IMR-90 (cell line): ENCODE measurements around the gene FAT1.

Experiments used
- CEBPB ChIP-seq: IDR thresholded peaks from 2 replicates; pipeline ENCODE4 v1.6.1; 2012; ENCODE audit warnings: low read depth, low read length, improper control_type of control experiment
- CHD1 ChIP-seq: IDR thresholded peaks from 2 replicates; pipeline ENCODE4 v1.6.1; 2012; ENCODE audit warnings: low read depth, low read length, improper control_type of control experiment
- CTCF ChIP-seq: conservative IDR thresholded peaks from 2 replicates; pipeline ENCODE4 v1.5.1; 2012; ENCODE audit warnings: mild to moderate bottlenecking, low read depth, low read length, improper control_type of control experiment
- FOS ChIP-seq: fragments of 150-350 bp; IDR thresholded peaks from 2 replicates; pipeline ENCODE4 v1.6.1; 2016; ENCODE audit warnings: low read depth, low read length
- MXI1 ChIP-seq: IDR thresholded peaks from 2 replicates; pipeline ENCODE4 v1.6.1; 2012; ENCODE audit warnings: low read depth, mild to moderate bottlenecking, low read length, moderate library complexity, borderline replicate concordance
- NFE2L2 ChIP-seq: fragments of 150-350 bp; IDR thresholded peaks from 2 replicates; pipeline ENCODE4 v1.6.1; 2016; ENCODE audit warnings: low read depth, mild to moderate bottlenecking, low read length
- POLR2A ChIP-seq: IDR thresholded peaks from 2 replicates; pipeline ENCODE4 v1.6.1; 2012; ENCODE audit warnings: mild to moderate bottlenecking, low read depth, low read length
- RCOR1 ChIP-seq: IDR thresholded peaks from 2 replicates; pipeline ENCODE4 v1.6.1; 2012; ENCODE audit warnings: mild to moderate bottlenecking, low read length, improper control_type of control experiment; ENCODE audit not compliant: insufficient replicate concordance
- RFX5 ChIP-seq: IDR thresholded peaks from 2 replicates; pipeline ENCODE4 v1.8.0; 2012; ENCODE audit warnings: low read depth, mild to moderate bottlenecking, low read length, moderate library complexity
- SMC3 ChIP-seq: fragments of 150-350 bp; IDR thresholded peaks from 2 replicates; pipeline ENCODE4 v1.6.1; 2016; ENCODE audit warnings: low read depth, mild to moderate bottlenecking, antibody characterized with exemption, low read length, moderate library complexity
- USF2 ChIP-seq: fragments of 150-350 bp; IDR thresholded peaks from 2 replicates; pipeline ENCODE4 v1.6.1; 2017; ENCODE audit warnings: mild to moderate bottlenecking, antibody characterized with exemption, low read length, low read depth

- no peak for TF ChIP-seq CHD1
- TF ChIP-seq SMC3: no peak
- no peak for TF ChIP-seq MXI1
- no peak for TF ChIP-seq CTCF
- TF ChIP-seq CEBPB: no peak
- no peak for TF ChIP-seq POLR2A
- no peak for TF ChIP-seq NFE2L2
- TF ChIP-seq FOS: no peak
- TF ChIP-seq RFX5: no peak
- TF ChIP-seq RCOR1: no peak
- TF ChIP-seq USF2: no peak
These were observed 80.7 kb downstream of the FAT1 start for GRCh38 chr4:186642998-186643397.
